Transverse colon (tissue), 4 donors: Measurements from ENCODE around the gene PIEZO1. TPM values are rescaled to one million over a fixed set of nuclear protein-coding genes. Genes with fewer than 3 reads are reported as not detected.
A peak's percentile ranks its signal among the peaks of the same experiment; 100 is the strongest.

Source experiments
- DNase-seq: peaks from one replicate; pipeline ENCODE4 v3.0.0-alpha.2; 2019
- H3K27ac ChIP-seq, 4 donors: fragments of 200-600 bp; sonication (generic); 2 replicates each; pipeline ENCODE4 v1.5.1; 2016 to 2018; ENCODE audit warnings: inconsistent platforms in 4 of 4
- H3K27me3 ChIP-seq: fragments of 200-600 bp; sonication (generic); 2 replicates; pipeline ENCODE4 v1.5.1; 2017; ENCODE audit warnings: inconsistent platforms
- H3K36me3 ChIP-seq, 4 donors: fragments of 200-600 bp; sonication (generic); 2 replicates each; pipeline ENCODE4 v1.5.1; 2017 to 2019; ENCODE audit warnings: inconsistent platforms in 4 of 4
- H3K4me1 ChIP-seq, 4 donors: fragments of 200-600 bp; sonication (generic); 2 replicates each; pipeline ENCODE4 v1.5.1; 2017 to 2020; ENCODE audit warnings: inconsistent platforms in 4 of 4
- H3K4me3 ChIP-seq, 4 donors: fragments of 200-600 bp; sonication (generic); 1 replicate in 1 of 4; 2 replicates in 3 of 4; pipeline versions ENCODE4 v1.5.1 to v1.6.1; 2017 to 2019; ENCODE audit warnings: inconsistent platforms in 4 of 4
- H3K9me3 ChIP-seq, 2 donors: fragments of 200-600 bp; sonication (generic); 2 replicates each; pipeline ENCODE4 v1.5.1; 2017 to 2019; ENCODE audit warnings: inconsistent platforms in 2 of 2
- EP300 ChIP-seq: sonication (generic); formaldehyde crosslinking; IDR thresholded peaks from one replicate; pipeline ENCODE4 v1.6.1; 2017; ENCODE audit warnings: antibody characterized with exemption, low read depth
- POLR2A ChIP-seq: fragments of 450-650 bp; IDR thresholded peaks from one replicate; pipeline ENCODE4 v1.6.1; 2016; ENCODE audit warnings: antibody characterized with exemption, mild to moderate bottlenecking, moderate library complexity
- POLR2AphosphoS5 ChIP-seq, 3 donors: sonication (generic); formaldehyde crosslinking; IDR thresholded peaks; one replicate each; pipeline ENCODE4 v1.6.1; 2016; ENCODE audit warnings: antibody characterized with exemption in 3 of 3
- WGBS, 2 donors: methylation state at CpG; one replicate each; pipeline ENCODE4 v1.1.5; 2018; ENCODE audit warnings: low coverage in 1 of 2; 5-methylcytosine and 5-hydroxymethylcytosine counted together
- in situ Hi-C, 4 donors: fragments of 200-750 bp; cut with MboI; loops; one replicate each; pipeline versions ENCODE4 v1.15.0 to v1.15.1; 2017; ENCODE audit warnings: low sequenced_read_pairs in 3 of 4, low pct_ligation_motif_present in 1 of 4, low pct_unique_long_range_greater_than_20kb in 1 of 4
- intact Hi-C: fragments of 100-400 bp; cut with DNase I; formaldehyde crosslinking; loops from one replicate; pipeline ENCODE4 v1.15.1; 2023; ENCODE audit warnings: low total_unique reads
- total RNA-seq, 4 donors: library from RNA; depleted of rRNA; stranded (reverse); fragments of >200 nt; gene quantifications; one replicate each; pipeline ENCODE4 v1.1.0, GENCODE V29; 2016
- TF ChIP-seq, protein P1 (sequence below), 5 experiments: fragments of 200-600 bp in 3 of 5; fragments of 450-650 bp in 2 of 5; sonication (generic) in 3 of 5; IDR thresholded peaks; 1 replicate in 2 of 5; 2 replicates in 3 of 5; pipeline ENCODE4 v1.5.1; 2016 to 2017; ENCODE audit warnings: antibody characterized with exemption in 5 of 5, inconsistent platforms in 3 of 5, mild to moderate bottlenecking in 2 of 5, moderate library complexity in 1 of 5

Gene PIEZO1
- total RNA-seq, 4 donors from 2014 or later, result 133 to 546 (median 179) TPM

DNA sequence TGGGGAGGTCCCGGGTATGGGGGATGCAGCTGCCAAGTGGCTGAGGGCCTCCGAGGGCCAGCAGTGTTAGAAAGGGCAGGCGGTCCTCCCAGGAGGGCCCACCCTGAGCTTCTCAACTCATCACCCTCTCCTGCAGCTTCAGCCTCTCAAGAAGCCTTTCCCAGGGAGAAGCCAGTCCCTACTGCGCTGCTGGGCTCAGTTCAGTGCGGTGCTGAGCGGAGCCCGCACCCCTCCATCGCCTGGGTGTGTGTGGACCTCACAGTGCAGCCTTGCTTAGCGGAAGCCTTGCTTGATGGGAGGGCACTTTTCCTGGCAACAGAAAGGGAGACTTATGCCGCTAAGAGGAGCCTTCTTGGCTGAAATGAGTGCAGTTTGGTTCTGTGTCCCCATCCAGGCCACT, 30.2 kb upstream of the PIEZO1 start:
- Histone ChIP-seq H3K27ac (no peak overlapping the region), H3K36me3 (no peaks in the 10 kb centered on the region), H3K4me3 (no peak overlapping the region), H3K27me3 (no peaks in the 10 kb centered on the region), H3K9me3 (no peaks in the 10 kb centered on the region), H3K4me1 (peaks cover 11 to 31% (median 28%) of the 10 kb centered on the region in 4 donors)
- TF ChIP-seq POLR2AphosphoS5 (IDR thresholded peaks at IDR 0.05) (no peak), EP300 (no peak), POLR2A (no peak)
- TF ChIP-seq, protein P1, sequence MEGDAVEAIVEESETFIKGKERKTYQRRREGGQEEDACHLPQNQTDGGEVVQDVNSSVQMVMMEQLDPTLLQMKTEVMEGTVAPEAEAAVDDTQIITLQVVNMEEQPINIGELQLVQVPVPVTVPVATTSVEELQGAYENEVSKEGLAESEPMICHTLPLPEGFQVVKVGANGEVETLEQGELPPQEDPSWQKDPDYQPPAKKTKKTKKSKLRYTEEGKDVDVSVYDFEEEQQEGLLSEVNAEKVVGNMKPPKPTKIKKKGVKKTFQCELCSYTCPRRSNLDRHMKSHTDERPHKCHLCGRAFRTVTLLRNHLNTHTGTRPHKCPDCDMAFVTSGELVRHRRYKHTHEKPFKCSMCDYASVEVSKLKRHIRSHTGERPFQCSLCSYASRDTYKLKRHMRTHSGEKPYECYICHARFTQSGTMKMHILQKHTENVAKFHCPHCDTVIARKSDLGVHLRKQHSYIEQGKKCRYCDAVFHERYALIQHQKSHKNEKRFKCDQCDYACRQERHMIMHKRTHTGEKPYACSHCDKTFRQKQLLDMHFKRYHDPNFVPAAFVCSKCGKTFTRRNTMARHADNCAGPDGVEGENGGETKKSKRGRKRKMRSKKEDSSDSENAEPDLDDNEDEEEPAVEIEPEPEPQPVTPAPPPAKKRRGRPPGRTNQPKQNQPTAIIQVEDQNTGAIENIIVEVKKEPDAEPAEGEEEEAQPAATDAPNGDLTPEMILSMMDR (IDR thresholded peaks at IDR 0.05), result no peak
- in situ Hi-C loops (loop anchor here in 1 of 4 donors (25.0 kb wide), 1 partner anchor 397 kb away; the partner anchor contains the start of genes SLC22A31 and ZNF778), intact Hi-C loops (no loop called here)
- DNase-seq, result no peak
- 90% methylated on average over 10 of the region's 10 CpGs; no CpG with 5 or more reads in 1 of the 2 donors for WGBS, 2 donors

DNA sequence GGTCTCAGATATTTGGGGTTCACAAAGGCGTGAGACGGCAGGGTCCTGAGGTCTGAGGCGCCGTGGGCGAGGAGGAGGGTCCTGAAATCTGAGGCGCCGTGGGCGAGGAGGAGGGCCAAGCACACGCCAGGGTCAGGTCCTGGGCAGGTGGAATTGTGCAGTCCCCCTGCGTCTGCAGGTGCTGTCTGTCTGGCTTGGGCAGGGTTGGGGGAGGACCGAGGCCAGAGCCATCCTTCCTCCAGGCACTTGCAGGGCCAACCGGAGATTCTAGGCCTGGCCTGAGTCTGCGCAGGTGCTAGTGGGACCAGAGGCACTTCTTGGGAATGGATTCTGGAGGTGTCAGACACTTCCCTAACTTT, 29.1 kb upstream of the PIEZO1 start:
- Histone ChIP-seq H3K9me3 (no peaks in the 10 kb centered on the region), H3K4me3 (no peak overlapping the region), H3K36me3 (no peaks in the 10 kb centered on the region), H3K27me3 (no peaks in the 10 kb centered on the region), H3K27ac (no peak overlapping the region), H3K4me1 (peaks cover 12 to 37% (median 32%) of the 10 kb centered on the region in 4 donors)
- intact Hi-C loops (no loop called here), in situ Hi-C loops (loop anchor here in 1 of 4 donors (25.0 kb wide), 1 partner anchor 398 kb away; the partner anchor contains the start of genes SLC22A31 and ZNF778)
- 76% methylated on average over 13 of the region's 13 CpGs; no CpG with 5 or more reads in 1 of the 2 donors for WGBS, 2 donors
- TF ChIP-seq POLR2AphosphoS5 (IDR thresholded peaks at IDR 0.05), result no peak
- no peak for DNase-seq

DNA sequence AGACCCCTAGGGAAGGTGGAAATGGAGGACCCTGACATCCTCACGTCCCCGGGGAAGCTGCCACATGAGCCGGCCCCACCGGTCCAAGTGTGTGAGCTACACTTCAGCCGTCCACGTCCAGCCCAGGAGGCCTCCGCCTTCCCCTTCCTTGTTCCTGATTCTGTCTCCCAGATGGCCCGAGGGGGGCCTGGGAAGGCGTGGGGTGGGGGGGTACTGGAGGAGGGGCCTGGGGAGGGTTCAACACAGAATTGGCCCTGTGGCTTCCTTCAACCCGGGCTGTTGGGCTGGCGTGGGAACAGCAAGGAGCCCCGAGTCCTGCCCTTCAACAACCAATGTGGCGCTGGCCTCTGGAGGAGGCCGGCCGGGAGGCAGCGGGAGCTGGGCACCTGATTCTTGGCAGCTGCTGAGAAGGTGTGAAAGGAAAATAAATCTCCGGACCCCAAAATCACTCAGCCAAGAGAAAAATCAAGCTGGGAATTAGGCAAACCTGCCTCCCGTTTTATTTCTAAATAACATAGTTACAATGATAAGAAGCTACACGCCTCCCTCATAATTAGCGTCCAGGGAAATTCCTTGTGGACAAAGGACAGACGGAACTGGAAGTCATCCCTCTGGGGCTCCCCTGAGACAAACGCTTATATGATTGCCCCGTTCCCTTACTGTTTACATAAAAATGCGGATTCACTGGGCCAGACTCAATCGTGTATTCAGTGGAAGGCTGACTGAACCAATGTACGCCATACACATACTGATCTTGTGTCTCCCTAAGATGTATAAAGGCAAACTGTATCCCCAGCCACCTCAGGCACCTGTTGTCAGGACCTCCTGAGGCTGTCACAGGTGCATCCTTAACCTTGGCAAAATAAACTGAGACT, 28.5 kb upstream of the PIEZO1 start:
- intact Hi-C loops, result no loop called here
- H3K27ac ChIP-seq, result peak overlapping the region; percentile 97 to 99 (median 97)

DNA sequence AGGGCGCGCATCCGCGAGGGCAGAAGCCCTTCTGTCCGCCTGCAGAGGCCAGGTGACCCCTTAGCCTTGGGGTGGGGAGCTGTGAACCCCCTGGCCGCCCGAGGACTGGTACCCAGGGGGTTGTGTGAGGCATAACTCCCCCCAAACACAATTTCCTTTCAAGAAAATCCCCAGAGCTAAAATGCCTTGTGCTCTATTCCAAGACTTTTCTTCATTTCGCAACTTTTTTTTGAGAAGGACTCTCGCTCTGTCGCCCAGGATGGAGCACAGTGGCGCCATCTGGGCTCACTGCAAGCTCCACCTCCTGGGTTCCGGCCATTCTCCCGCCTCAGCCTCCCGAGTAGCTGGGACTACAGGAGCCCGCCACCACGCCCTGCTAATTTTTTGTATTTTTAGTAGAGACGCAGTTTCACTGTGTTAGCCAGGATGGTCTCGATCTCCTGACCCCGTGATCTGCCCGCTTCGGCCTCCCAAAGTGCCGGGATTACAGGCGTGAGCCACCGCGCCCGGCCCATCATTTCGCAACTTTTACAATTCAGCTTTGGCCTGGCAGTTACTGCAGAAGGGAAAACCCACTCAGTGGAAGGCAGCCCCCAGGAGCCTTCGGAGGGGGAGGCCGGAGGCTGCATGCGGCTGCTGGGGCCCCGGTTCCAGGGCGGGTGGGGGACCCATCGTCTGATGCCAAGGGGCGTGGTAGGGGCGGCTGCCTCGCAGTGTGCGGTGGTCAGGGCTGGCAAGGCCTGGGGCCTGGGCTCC, 27.7 kb upstream of the PIEZO1 start:
- H3K9me3 ChIP-seq, result no peaks in the 10 kb centered on the region
- TF ChIP-seq POLR2A (no peak), EP300 (no peak), POLR2AphosphoS5 (IDR thresholded peaks at IDR 0.05) (no peak)
- TF ChIP-seq, protein P1 (IDR thresholded peaks at IDR 0.05), result no peak
- H3K4me3 ChIP-seq, result peak overlapping the region; percentile 48 to 94 (median 73)
- in situ Hi-C loops (loop anchor here in 1 of 4 donors (25.0 kb wide), 1 partner anchor 400 kb away; the partner anchor contains the start of genes SLC22A31 and ZNF778), intact Hi-C loops (no loop called here)
- WGBS, 2 donors, result 42% methylated on average over 33 of the region's 37 CpGs; no CpG with 5 or more reads in 1 of the 2 donors
- no peaks in the 10 kb centered on the region for H3K36me3 ChIP-seq
- H3K27ac ChIP-seq, result peak overlapping the region; percentile 97 to 99 (median 97)
- peaks cover 12 to 37% (median 32%) of the 10 kb centered on the region in 4 donors for H3K4me1 ChIP-seq
- DNase-seq, result peak; percentile 51
- H3K27me3 ChIP-seq, result no peaks in the 10 kb centered on the region

More for the DNA sequence above, 28.5 kb upstream of the PIEZO1 start:
- H3K36me3 ChIP-seq, result no peaks in the 10 kb centered on the region
- H3K4me3 ChIP-seq, result no peak overlapping the region
- H3K27me3 ChIP-seq, result no peaks in the 10 kb centered on the region
- WGBS, 2 donors, result 43 to 48% methylated on average over 8 to 26 of the region's 26 CpGs
- no peaks in the 10 kb centered on the region for H3K9me3 ChIP-seq
- DNase-seq, result peak; percentile 40
- H3K4me1 ChIP-seq, result peaks cover 12 to 37% (median 32%) of the 10 kb centered on the region in 4 donors
- in situ Hi-C loops, result loop anchor here in 1 of 4 donors (25.0 kb wide), 1 partner anchor 399 kb away; the partner anchor contains the start of genes SLC22A31 and ZNF778
- TF ChIP-seq, protein P1 (IDR thresholded peaks at IDR 0.05), result no peak
- TF ChIP-seq POLR2AphosphoS5 (IDR thresholded peaks at IDR 0.05) (no peak), EP300 (no peak), POLR2A (no peak)
